GM21737 (cell line): Measurements from ENCODE around the gene CNTROB.
"Not testable (repeated sequence)": the region's sequence is repeated elsewhere in the genome, so short reads cannot be mapped to it uniquely, and the experiment has no call there.

Experiments used
- ATAC-seq: cut with Tn5 transposase; IDR thresholded peaks from one replicate; pipeline ENCODE4 v1.9.1; 2021; ENCODE audit warnings: mild to moderate bottlenecking, moderate library complexity; ENCODE audit not compliant: unreplicated experiment

The CNTROB gene

DNA sequence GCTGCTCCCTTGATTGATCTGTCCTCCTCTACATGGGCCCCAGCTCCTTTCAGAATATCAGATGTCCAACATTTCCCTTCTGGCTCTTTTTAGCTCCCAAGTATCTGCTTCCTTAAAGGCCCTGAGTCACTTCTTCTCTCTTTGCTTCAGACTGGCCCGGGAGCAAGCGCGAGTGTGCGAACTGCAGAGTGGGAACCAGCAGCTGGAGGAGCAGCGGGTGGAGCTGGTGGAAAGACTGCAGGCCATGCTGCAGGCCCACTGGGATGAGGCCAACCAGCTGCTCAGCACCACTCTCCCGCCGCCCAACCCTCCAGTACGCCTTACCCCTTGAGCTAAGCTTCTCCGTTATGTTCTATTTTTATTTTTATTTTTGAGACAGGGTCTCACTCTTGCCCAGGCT, 12.3 kb downstream of the CNTROB start:
- ATAC-seq: no peak

DNA sequence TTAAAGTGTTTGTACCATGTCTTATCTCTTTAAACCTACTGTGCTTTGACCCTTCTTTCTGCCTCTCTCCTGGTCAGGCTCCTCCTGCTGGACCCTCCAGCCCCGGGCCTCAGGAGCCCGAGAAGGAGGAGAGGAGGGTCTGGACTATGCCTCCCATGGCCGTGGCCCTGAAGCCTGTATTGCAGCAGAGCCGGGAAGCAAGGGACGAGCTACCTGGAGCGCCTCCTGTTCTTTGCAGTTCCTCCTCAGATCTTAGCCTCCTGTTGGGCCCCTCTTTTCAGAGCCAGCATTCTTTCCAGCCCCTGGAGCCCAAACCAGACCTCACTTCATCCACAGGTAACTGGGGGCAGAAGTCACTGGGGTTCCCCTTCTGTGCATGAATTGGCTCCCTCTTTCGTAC, 13.6 kb downstream of the CNTROB start:
- no peak for ATAC-seq

DNA sequence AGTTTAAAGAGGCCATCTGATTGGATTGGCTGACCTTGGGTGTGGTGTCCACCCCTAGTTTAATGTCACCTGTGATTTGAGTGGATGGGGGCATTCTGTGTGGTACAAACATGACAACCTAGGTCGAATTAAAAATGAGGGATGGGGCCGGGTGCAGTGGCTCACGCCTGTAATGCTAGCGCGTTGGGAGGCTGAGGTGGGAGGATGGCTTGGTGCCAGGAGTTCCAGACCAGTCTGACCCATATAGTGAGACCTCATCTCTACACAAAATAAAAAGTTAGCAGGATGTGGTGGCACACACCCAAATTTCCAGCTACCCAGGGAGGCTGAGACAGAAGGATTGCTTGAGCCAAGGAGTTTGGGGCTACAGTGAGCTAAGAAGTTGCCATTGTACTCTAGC, 14.4 kb downstream of the CNTROB start:
- no peak for ATAC-seq

DNA sequence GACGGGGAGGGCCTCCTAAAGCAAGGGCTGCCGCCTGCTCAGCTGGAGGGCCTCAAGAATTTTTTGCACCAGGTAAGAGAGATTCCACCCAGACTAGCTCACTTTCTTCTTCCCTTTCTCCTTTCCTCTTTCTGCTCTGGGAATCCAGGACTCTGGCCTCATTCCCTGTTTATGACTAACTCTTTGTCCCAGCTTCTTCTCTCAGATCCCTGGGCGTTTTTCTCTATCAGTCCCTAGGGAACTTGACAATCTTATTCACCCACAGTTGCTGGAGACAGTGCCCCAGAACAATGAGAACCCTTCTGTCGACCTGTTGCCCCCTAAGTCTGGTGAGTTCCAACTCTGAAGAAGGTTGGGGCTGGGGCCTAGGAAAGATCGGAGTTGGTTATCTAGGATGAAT, 15.6 kb downstream of the CNTROB start:
- ATAC-seq: no peak

DNA sequence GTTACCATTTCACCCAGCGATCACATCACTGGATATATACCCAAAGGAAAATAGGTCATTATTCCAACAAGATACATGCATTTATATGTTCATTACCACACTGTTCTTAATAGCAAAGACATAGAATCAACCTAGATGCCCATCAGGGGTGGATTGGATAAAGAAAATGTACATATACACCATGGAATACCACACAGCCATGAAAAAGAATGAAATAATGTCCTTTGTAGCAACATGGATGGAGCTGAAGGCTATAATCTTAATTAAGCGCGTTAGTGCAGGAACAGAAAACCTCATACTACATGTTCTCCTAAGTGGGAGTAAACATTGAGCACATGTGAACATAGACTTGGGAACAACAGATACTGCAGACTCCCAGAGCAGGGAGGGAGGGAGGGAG, 18.6 kb downstream of the CNTROB start:
- no peak for ATAC-seq

DNA sequence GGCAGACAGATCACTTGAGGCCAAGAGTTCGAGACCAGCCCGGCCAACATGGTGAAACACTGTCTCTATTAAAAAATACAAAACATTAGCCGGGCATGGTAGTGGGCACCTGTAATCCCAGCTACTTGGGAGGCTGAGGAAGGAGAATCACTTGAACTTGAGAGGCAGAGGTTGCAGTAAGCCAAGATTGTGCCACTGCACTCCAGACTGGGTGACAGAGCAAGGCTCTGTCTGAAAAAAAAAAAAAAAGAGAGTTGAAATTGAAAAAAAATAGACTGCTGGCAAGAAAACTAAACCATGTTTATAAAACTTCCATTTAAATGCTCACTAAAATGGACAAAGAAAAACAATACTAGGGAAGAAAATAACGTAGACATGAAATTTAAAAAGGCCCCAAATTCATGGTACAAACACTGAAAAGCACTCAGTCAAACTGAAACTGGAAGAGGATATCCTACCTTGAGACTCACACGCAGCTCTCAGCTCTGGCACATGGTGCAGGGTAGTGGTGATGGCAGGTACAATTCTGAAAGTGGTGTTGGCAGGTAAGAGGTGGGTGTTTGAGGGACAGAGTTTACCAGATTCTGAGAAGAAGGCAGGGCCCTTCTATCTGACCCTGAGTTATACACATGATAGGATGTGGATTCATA, 19.3 kb downstream of the CNTROB start:
- ATAC-seq: no peak

DNA sequence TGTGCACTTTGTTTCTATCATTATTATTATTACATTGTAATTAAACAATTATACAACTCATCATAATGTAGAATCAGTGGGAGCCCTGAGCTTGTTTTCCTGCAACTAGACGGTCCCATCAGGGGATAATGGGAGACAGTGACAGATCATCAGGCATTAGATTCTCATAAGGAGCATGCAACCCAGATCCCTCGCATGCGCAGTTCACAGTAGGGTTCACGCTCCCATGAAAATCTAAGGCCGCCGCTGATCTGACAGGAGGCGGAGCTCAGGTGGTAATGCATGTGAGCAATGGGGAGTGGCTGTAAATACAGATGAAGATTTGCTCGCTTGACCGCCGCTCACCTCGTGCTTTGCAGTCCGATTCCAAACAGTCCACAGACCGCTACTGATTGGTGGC, 21.3 kb downstream of the CNTROB start:
- ATAC-seq: not testable (repeated sequence)

DNA sequence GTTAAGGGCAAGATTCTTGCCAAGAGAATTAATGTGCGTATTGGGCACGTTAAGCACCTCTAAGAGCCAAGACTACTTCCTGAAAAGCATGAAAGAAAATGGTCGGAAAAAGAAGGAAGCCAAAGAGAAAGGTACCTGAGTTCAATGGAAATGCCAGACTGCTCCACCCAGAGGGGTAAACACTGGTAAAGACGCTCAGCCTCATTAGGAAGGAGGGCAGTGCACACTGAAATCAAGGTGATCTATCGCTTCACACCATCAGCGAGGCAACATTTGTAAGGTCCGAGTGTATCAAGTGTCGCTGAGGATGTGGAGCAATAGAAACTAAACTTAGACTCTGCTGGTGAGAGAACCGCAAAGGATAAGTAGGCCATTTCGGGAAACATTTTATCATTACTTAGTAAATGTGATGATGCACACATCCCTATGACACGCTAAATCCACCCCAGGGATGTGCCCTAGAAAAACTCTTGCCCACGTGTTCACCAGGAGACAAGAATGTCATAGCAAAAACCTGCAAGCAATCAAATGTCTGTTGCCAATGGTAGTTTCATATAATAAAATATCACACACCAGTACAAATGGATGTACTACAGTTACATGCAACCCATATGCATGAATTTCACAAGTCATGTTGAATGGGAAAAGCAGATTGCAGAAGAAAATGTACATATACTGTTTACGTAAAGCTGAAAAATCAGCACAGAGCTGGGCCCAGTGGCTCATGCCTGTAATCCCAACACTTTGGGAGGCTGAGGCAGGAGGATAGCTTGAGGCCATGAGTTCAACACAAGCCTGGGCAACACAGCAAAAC, 23.6 kb downstream of the CNTROB start:
- ATAC-seq: no peak

DNA sequence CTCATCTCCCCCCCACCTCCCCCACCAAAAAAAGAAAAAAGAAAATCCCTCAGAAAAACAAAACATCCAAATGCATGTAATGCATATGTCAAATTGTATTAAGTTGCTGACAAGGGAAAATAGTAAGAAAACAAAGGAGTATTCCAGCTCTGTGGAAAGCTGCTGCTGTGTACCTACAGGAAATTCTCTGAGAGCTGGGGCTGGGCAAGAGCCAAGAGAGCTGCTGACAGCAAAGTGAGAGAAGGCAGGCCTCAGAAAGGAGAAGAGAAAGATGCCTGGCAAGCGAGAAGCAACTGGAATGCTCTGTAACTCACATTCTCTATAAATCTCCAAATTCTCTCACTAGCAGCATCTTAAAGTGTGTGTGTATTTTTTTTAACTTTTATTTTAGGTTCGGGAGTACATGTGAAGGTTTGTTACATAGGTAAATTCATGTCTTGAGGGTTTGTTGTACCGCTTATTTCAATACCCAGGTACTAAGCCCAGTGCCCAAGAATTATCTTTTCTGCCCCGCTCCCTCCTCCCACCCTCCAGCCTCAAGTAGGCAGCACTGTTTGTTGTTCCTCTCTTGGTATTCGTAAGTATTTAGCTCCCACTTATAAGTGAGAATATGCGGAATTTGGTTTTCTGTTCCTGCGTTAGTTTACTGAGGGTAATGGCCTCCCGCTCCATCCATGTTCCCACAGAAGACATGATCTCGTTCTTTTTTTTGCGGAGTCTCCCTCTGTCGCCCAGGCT, 24.4 kb downstream of the CNTROB start:
- no peak for ATAC-seq

DNA sequence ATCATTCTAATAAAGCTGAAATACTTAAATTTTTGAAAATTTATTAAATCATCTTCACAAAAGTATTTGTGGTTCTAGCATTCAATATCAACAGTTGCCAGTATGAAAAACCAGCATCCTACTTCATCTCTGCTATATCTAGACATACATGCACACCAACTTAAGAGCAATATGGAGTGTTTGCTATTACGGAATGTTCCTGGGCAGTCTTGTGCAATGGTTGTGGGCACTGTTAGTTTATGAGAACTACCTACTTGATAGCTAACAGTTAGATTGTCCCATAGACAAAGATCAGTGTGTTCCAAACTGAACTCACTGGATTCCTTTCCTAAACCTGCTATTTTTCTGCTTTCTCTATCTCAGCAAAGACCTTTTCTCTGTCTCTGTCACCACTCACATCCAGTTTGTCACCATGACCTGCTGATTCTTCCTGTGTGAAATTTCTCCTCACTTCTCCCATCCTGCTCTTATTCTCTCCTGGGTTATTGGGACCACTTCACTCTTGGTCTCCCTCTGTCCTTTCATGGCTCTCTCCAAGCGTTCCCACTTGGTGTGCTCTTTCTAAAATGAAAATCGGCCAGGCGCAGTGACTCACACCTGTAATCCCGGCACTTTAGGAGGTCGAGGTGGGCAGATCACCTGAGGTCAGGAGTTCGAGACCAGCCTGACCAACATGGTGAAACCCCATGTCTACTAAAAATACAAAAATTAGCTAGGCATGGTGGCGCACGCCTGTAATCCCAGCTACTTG, 27.7 kb downstream of the CNTROB start:
- ATAC-seq: no peak

DNA sequence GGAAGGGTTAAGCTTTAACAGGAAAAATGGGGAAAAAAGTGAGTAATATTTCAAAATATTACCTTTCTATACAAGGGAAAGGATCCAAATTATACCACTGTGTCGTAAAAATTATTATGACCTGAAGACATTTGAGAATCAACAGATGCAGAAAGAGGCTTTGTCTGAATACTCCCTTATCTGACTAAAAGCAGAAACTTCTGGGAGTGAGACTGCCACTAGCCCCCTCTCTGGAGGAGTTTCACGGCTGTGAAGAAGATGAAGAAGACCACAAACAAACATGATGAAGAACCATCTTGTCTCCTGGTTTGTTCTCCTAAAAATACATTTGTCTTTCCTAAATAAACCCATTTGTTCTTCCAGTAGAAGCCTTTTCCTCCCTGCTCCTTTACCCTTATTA, 29.4 kb downstream of the CNTROB start:
- ATAC-seq: no peak

DNA sequence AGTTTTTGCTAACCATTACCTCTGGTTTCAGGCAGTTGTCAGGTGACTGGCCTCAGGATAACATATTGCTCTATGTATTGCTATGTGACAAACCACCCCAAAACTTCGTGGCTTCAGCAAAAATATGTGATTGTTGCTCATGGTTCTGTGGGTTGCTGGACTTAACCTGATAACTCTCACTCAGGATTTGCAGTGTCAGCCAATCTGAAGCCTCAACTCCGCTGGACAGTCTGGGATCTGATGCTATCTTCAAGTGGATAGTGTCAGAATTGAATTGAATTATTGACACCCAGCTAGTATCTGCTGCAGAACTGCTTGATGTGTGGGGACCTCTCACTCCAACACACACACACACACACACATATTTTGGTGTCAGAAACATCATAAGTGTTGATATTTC, 35.7 kb downstream of the CNTROB start:
- ATAC-seq: no peak

DNA sequence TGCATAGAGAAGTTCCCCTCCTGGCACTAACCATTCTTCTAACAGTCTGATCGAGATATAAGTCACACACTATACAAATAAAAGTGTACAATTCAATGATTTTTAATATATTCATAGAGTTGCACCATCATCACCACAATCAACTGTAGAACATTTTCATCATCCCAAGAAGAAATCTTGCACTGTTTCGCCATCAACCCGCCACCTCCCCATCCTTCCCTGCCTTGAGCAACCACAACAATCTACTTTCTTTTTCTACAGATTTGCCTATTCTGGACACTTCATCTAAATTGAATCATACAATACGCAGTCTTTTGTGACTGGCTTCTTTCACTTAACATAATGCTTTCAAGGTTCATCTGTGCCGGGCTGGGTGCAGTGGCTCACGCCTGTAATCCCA, 37.4 kb downstream of the CNTROB start:
- no peak for ATAC-seq

DNA sequence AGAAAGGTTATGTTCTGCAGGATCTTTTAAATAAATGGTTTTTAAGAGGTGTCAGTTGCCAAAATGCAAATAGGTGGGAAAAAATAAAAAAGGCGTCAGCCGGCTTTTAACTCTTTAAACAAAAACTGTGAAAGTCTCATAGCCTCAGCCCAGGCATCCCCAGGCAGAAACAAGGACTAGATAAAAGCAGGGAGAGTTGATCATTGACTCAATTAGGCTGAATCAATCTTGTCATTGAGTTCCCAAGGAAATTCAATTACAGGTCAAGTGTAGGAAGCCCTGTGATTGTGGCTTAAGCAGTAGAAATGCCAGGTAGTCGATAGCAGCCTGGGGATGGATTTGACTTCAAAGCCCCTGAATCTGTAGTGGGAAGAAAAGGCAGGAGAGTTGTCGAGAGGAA, 39.6 kb downstream of the CNTROB start:
- no peak for ATAC-seq

DNA sequence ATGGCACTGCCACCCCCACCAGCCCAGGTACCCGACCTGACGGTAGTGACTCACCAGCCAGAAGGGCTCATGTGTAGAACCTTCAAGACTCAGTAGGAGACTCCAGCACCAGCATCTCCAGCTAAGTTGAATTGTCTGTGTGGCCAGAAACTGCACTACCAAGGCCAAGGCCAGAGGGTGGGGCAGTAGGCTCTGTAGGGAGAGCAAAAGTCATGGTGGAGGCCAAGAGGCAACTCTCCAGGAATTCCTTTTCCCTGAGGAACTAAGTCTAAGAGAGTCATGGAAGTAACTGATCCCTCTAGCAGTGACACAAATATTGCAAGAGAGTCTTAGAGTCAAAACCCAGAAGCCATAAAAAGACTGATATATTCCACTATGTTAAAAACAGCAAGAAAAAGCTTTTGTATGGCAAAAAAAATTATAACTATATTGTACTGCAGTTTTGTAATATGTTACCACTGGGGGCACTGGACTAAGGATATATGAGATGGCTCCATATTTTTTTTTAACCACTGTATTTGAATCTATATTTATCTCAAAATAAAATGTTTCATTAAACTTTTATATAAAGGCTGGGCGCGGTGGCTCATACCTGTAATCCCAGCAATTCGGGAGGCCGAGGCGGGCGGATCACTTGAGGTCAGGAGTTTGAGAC, 40.3 kb downstream of the CNTROB start:
- no peak for ATAC-seq

DNA sequence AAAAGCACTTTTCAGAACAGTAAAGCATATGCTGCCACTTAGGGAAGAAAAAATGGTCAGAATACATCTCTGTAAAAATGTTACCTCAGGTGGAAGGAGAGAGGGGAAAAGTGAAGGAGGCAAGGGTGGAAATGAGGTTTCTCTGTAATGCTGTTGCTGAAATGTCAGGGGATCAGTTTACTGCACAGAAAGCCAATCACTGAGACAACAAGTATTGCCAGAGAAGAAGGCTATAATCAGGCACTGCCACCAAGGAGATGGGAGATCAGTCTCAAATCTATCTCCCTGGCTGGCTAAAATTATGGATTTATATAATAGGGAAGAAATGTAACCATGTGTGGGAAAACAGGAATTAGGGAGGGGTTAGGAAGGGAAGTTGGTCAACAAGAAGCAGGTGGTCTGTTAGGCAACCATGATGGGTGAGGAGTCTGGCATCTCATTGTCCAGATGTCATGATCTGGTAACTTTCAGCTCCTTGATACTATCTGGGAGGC, 42.7 kb downstream of the CNTROB start:
- no peak for ATAC-seq

DNA sequence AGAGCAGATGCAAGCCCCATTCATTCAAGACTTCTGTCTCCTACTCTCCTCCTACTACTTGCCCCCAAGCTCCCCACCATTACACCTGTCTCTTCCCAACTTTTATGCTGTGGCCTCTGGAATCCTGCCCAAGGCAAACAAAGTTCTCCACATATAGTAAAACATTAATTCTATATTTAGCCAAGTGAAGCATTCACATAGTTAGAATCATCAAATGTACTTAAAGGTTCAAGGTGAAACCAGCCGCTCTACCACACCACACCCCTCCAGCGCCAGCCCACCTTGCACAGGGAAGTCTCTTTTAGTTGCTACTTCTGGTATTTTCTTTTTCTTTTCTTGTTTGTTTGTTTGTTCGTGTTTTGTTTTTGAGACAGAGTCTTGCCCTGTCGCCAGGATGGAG, 45.0 kb downstream of the CNTROB start:
- ATAC-seq: no peak

DNA sequence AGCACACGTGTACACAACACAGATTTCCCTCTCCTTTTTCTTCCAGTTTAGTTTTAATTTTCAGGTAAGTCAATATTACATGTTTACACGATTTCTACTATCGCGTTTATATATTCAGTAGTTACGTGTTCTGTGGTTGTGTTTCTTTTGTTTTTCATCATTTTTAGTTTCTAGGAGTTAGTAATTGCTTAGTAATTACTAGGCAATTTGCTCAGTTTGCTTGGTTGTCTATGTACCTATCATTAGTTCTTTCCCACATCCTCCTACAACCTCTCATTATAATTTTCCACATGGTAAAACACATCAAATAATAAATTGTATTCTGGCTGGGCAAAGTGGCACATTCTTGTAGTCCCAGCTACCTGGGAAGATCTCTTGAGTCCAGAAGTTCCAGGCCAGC, 45.8 kb downstream of the CNTROB start:
- ATAC-seq: no peak

DNA sequence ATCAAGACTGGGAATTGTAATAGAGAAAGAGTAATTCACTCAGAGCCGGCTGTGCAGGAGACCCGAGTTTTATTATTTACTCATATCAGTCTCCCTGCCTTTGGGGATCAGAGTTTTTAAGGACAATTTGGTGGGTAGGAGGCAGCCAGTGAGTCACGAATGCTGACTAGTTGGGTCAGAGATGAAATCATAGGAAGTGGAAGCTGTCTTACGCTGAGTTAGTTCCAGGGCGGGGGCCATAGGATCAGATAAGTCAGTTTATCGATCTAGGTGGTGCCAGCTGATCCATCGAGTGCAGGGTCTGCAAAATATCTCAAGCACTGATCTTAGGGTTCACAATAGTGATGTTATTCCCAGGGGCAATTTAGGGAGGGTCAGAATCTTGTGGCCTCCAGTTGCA, 50.2 kb downstream of the CNTROB start:
- no peak for ATAC-seq

DNA sequence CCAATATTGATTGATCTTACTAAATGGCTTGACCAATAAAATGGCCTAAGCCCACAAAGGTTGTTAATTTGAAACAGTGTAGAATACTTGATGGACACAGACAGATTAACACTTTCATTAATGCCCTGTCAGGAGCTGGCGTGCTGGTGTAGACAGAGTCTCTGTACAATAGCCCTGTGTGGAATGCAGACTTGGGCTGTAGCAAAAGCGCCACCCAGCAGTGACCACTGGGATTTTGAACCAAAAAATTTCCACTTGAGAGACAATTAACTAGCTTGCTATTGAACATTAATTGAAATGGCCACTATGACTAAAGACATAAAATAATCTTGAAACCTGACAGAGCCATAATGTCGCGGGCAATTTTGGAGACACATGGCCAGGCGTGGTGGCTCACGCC, 50.7 kb downstream of the CNTROB start:
- no peak for ATAC-seq

DNA sequence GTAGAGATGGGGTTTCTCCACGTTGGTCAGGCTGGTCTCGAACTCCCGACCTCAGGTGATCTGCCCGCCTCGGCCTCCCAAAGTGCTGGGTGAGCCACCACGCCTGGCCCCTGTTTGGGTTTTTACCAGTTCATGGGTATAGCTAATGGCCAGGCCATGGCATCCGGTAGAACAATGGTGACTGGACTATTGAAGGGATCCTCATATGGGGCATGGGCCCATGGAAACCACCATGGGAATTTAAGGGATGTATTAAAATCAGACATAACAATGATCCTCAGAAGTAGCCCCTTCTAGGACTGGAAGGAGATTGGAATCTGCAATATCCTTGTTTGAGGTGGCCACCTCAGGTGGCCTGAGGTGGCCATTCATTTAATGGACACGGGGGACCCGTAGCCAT, 52.9 kb downstream of the CNTROB start:
- ATAC-seq: no peak
